Hepatocyte (in vitro differentiated cells): ENCODE measurements around the gene OSGIN1. TPM values are rescaled to one million over a fixed set of nuclear protein-coding genes. Genes with fewer than 3 reads are reported as not detected.

Source experiments
- DNase-seq: peaks from one replicate; pipeline ENCODE4 v3.0.0-alpha.2; 2016; ENCODE audit warnings: low spot score
- H2AFZ ChIP-seq: fragments of 200-600 bp; sonication (generic); 2 replicates; pipeline ENCODE4 v1.6.0; 2016; ENCODE audit warnings: antibody characterized with exemption, mild to moderate bottlenecking
- H3K27ac ChIP-seq: fragments of 200-600 bp; sonication (generic); 2 replicates; pipeline ENCODE4 v1.5.1; 2016; ENCODE audit warnings: mild to moderate bottlenecking
- H3K27me3 ChIP-seq: fragments of 200-600 bp; sonication (generic); 2 replicates; pipeline ENCODE4 v1.6.1; 2016
- H3K36me3 ChIP-seq: fragments of 200-600 bp; sonication (generic); replicated peaks from 2 replicates; pipeline ENCODE4 v1.5.1; 2016; ENCODE audit warnings: low read depth; ENCODE audit not compliant: insufficient read depth
- H3K4me1 ChIP-seq: fragments of 200-600 bp; sonication (generic); 2 replicates; pipeline ENCODE4 v1.5.1; 2016; ENCODE audit warnings: mild to moderate bottlenecking, moderate library complexity; ENCODE audit not compliant: insufficient read depth
- H3K4me2 ChIP-seq: fragments of 200-600 bp; sonication (generic); 2 replicates; pipeline ENCODE4 v1.6.0; 2016
- H3K4me3 ChIP-seq: fragments of 200-600 bp; sonication (generic); 2 replicates; pipeline ENCODE4 v1.5.1; 2016; ENCODE audit warnings: mild to moderate bottlenecking
- H3K79me2 ChIP-seq: fragments of 200-600 bp; sonication (generic); 2 replicates; pipeline ENCODE4 v1.6.0; 2017; ENCODE audit warnings: mild to moderate bottlenecking
- H3K9me2 ChIP-seq: fragments of 200-600 bp; sonication (generic); replicated peaks from 2 replicates; pipeline ENCODE4 v1.6.0; 2017; ENCODE audit warnings: mild to moderate bottlenecking; ENCODE audit not compliant: insufficient read depth
- H3K9me3 ChIP-seq: fragments of 200-600 bp; sonication (generic); 2 replicates; pipeline ENCODE4 v1.5.1; 2016; ENCODE audit warnings: low read depth, mild to moderate bottlenecking
- H4K20me1 ChIP-seq: fragments of 200-600 bp; sonication (generic); 2 replicates; pipeline ENCODE4 v1.6.0; 2016; ENCODE audit warnings: mild to moderate bottlenecking; ENCODE audit not compliant: insufficient read depth, poor library complexity, severe bottlenecking
- CTCF ChIP-seq: fragments of 200-600 bp; sonication (generic); IDR thresholded peaks from 2 replicates; pipeline ENCODE4 v1.5.1; 2016; ENCODE audit warnings: antibody characterized with exemption, mild to moderate bottlenecking; ENCODE audit not compliant: poor library complexity
- EZH2 ChIP-seq: fragments of 200-600 bp; sonication (generic); IDR thresholded peaks from 2 replicates; pipeline ENCODE4 v1.6.1; 2016; ENCODE audit warnings: antibody characterized with exemption, mild to moderate bottlenecking, borderline replicate concordance
- EZH2phosphoT487 ChIP-seq: fragments of 200-600 bp; sonication (generic); IDR thresholded peaks from one replicate; pipeline ENCODE4 v1.6.1; 2018; ENCODE audit warnings: antibody characterized with exemption, mild to moderate bottlenecking, low read depth, moderate library complexity; ENCODE audit not compliant: unreplicated experiment, severe bottlenecking
- WGBS: methylation state at CpG from one replicate; pipeline ENCODE4 v1.1.6; 2016; ENCODE audit warnings: low lambda C conversion rate; ENCODE audit errors: missing lambda C conversion rate; 5-methylcytosine and 5-hydroxymethylcytosine counted together
- polyA plus RNA-seq: library from polyadenylated mRNA; unstranded; fragments of >200 nt; fragmentation: Nextera tagmentation; extraction: Ambion mirVana; gene quantifications from 2 replicates; pipeline ENCODE4 v1.2.1, GENCODE V29; 2016
- total RNA-seq: library from RNA; depleted of rRNA; stranded (reverse); fragments of >200 nt; gene quantifications from 2 replicates; pipeline ENCODE4 v1.2.3, GENCODE V29; 2014

The OSGIN1 gene
- total and polyA plus RNA-seq, 2 experiments from 2014 or later, result 1.9 to 10.0 TPM

GRCh38 chr16:83981799-83982198 lies 28.8 kb downstream of the OSGIN1 start:
- Histone ChIP-seq H3K4me1 (no peaks in the 10 kb centered on the region), H4K20me1 (no peaks in the 10 kb centered on the region), H3K4me2 (no peak overlapping the region), H3K27ac (no peak overlapping the region), H3K9me2 (no peaks in the 10 kb centered on the region), H3K4me3 (no peak overlapping the region), H3K27me3 (no peaks in the 10 kb centered on the region), H3K36me3 (no peaks in the 10 kb centered on the region), H3K9me3 (no peaks in the 10 kb centered on the region), H3K79me2 (no peaks in the 10 kb centered on the region), H2AFZ (no peak overlapping the region)
- DNase-seq, result no peak
- TF ChIP-seq EZH2phosphoT487, result no peak
- no peak for TF ChIP-seq EZH2
- TF ChIP-seq CTCF, result no peak
- WGBS, result 99% methylated on average over 8 of the region's 8 CpGs

- no peak for DNase-seq
- H3K9me3 ChIP-seq, result no peaks in the 10 kb centered on the region
- TF ChIP-seq EZH2, result no peak
- H3K4me3 ChIP-seq, result no peak overlapping the region
- H3K4me2 ChIP-seq, result no peak overlapping the region
- H3K27me3 ChIP-seq, result peaks cover 1% of the 10 kb centered on the region
- H4K20me1 ChIP-seq, result no peaks in the 10 kb centered on the region
- no peaks in the 10 kb centered on the region for H3K4me1 ChIP-seq
- 81% methylated on average over 4 of the region's 4 CpGs for WGBS
- H3K36me3 ChIP-seq, result no peaks in the 10 kb centered on the region
- no peak overlapping the region for H2AFZ ChIP-seq
- no peak overlapping the region for H3K27ac ChIP-seq
- no peaks in the 10 kb centered on the region for H3K79me2 ChIP-seq
- no peaks in the 10 kb centered on the region for H3K9me2 ChIP-seq
Measured at GRCh38 chr16:83983491-83983890, 30.5 kb downstream of the OSGIN1 start.

GRCh38 chr16:83989300-83989699 lies 36.3 kb downstream of the OSGIN1 start:
- no peak overlapping the region for H3K4me2 ChIP-seq
- H3K4me3 ChIP-seq, result no peak overlapping the region
- no peaks in the 10 kb centered on the region for H3K9me3 ChIP-seq
- no peak overlapping the region for H3K27ac ChIP-seq
- H3K27me3 ChIP-seq, result peaks cover 11% of the 10 kb centered on the region
- H4K20me1 ChIP-seq, result no peaks in the 10 kb centered on the region
- no peaks in the 10 kb centered on the region for H3K79me2 ChIP-seq
- H3K36me3 ChIP-seq, result no peaks in the 10 kb centered on the region
- TF ChIP-seq EZH2phosphoT487 (no peak), EZH2 (no peak), CTCF (no peak)
- peaks cover 3% of the 10 kb centered on the region for H3K4me1 ChIP-seq
- no peak for DNase-seq
- 88% methylated on average over 8 of the region's 8 CpGs for WGBS
- no peaks in the 10 kb centered on the region for H3K9me2 ChIP-seq
- no peak overlapping the region for H2AFZ ChIP-seq

GRCh38 chr16:83990492-83990891 lies 37.5 kb downstream of the OSGIN1 start:
- H3K36me3 ChIP-seq, result no peaks in the 10 kb centered on the region
- no peak overlapping the region for H3K4me2 ChIP-seq
- H3K27me3 ChIP-seq, result peaks cover 11% of the 10 kb centered on the region
- H3K27ac ChIP-seq, result no peak overlapping the region
- no peak for TF ChIP-seq EZH2
- no peak for TF ChIP-seq CTCF
- no peak for TF ChIP-seq EZH2phosphoT487
- no peaks in the 10 kb centered on the region for H3K79me2 ChIP-seq
- DNase-seq, result no peak
- 92% methylated on average over 11 of the region's 11 CpGs for WGBS
- no peak overlapping the region for H2AFZ ChIP-seq
- peaks cover 3% of the 10 kb centered on the region for H3K4me1 ChIP-seq
- no peaks in the 10 kb centered on the region for H3K9me3 ChIP-seq
- no peak overlapping the region for H3K4me3 ChIP-seq
- no peaks in the 10 kb centered on the region for H3K9me2 ChIP-seq
- H4K20me1 ChIP-seq, result no peaks in the 10 kb centered on the region
